ENCODE results near the gene CYP2A6. TPM values are rescaled to one million over a fixed set of nuclear protein-coding genes. Genes with fewer than 3 reads are reported as not detected.

CYP2A6 gene
- total RNA-seq, 1 experiment from 2014 or later, result not detected

- CTCF ChIA-PET, result interaction anchor here (1.3 to 1.9 kb wide), 5 partner anchors 10 to 347 kb away, joined by 3 to 49 read pairs (median 5); partner anchors contain the start of gene RAB4B
Measured at GRCh38 chr19:40797166-40797962, 52.9 kb downstream of the CYP2A6 start.

More at GRCh38 chr19:40797166-40797962, 52.9 kb downstream of the CYP2A6 start:
- Mint-ChIP-seq H3K4me1 (ENCODE audit: low read depth, unreplicated experiment) (peaks cover 8% of the 10 kb centered on the region), H3K27me3 (ENCODE audit: insufficient read depth, unreplicated experiment) (no peaks in the 10 kb centered on the region), H3K36me3 (ENCODE audit: insufficient read depth, unreplicated experiment) (peaks cover 40% of the 10 kb centered on the region), H3K4me3 (ENCODE audit: unreplicated experiment) (peak overlapping the region; percentile 100), H3K27ac (ENCODE audit: unreplicated experiment) (peak overlapping the region; percentile 96), H3K9me3 (ENCODE audit: unreplicated experiment) (no peaks in the 10 kb centered on the region)
- no peak for DNase-seq
- Histone ChIP-seq H3K4me1 (peaks cover 20% of the 10 kb centered on the region), H3K36me3 (ENCODE audit: control insufficient read depth, insufficient read depth, low read length) (peaks cover 14% of the 10 kb centered on the region), H3K27me3 (replicated peaks; ENCODE audit: control insufficient read depth, insufficient read depth, low read length) (no peaks in the 10 kb centered on the region), H3K9me3 (no peaks in the 10 kb centered on the region), H3K4me3 (ENCODE audit: low read depth, low read length) (peak overlapping the region; percentile 50; the same call in 1 of the 2 replicates)
- no TSS peak for BruUV-seq (replicated peaks)
- POLR2A ChIA-PET, result interaction anchor here (0.6 to 2.8 kb wide), 4 partner anchors 19 to 47 kb away, joined by 3 to 39 read pairs (median 16); partner anchors contain the start of genes ACTMAP, RAB4B and SNRPA
- intact Hi-C loops (cut with micrococcal nuclease; ENCODE audit: unreplicated experiment), result no loop called here
- no peak for TF ChIP-seq CTCF (IDR thresholded peaks at IDR 0.05; ENCODE audit: insufficient read depth in 1 of 2, low read depth in 1 of 2, low read length in 1 of 2, severe bottlenecking in 1 of 2, unreplicated experiment in 1 of 2)

Other genes starting within 250 kb of the CYP2A6 start
- 25.5 and 30.8 TPM in 2 replicates for gene LTBP4, start 249.1 kb downstream of the CYP2A6 start, total RNA-seq (2022)
- gene NUMBL, start 159.8 kb downstream of the CYP2A6 start, total RNA-seq (2022), result 21.1 and 22.0 TPM in 2 replicates
- gene COQ8B, start 133.6 kb downstream of the CYP2A6 start, total RNA-seq (2022), result 30.9 and 35.7 TPM in 2 replicates
- 28.5 and 31.2 TPM in 2 replicates for gene ITPKC, start 133.3 kb downstream of the CYP2A6 start, total RNA-seq (2022)
- 28.0 and 29.2 TPM in 2 replicates for gene ACTMAP, start 100.0 kb downstream of the CYP2A6 start, total RNA-seq (2022)
- 133 and 134 TPM in 2 replicates for gene SNRPA, start 99.2 kb downstream of the CYP2A6 start, total RNA-seq (2022)
- 1.1 and 1.3 TPM in 2 replicates for gene MIA, start 74.9 kb downstream of the CYP2A6 start, total RNA-seq (2022)
- 19.9 and 21.5 TPM in 2 replicates for gene RAB4B, start 72.2 kb downstream of the CYP2A6 start, total RNA-seq (2022)
- gene EGLN2, start 51.3 kb downstream of the CYP2A6 start, total RNA-seq (2022), result 135 and 144 TPM in 2 replicates
- gene CYP2A7, start 31.8 kb upstream of the CYP2A6 start, total RNA-seq (2022), result not detected in 2 replicates
- gene CYP2B6, start 140.8 kb upstream of the CYP2A6 start, total RNA-seq (2022), result 0.32 and 0.37 TPM in 2 replicates
- not detected in 2 replicates for gene CYP2A13, start 238.0 kb upstream of the CYP2A6 start, total RNA-seq (2022)